HCT116 (cell line): ENCODE results near the gene SLITRK2. TPM values are rescaled to one million over a fixed set of nuclear protein-coding genes. Genes with fewer than 3 reads are reported as not detected.

Source experiments
- ATAC-seq: fragments of 200-7000 bp; cut with Tn5 transposase; 2 replicates; pipeline ENCODE4 v1.9.1; 2020; ENCODE audit warnings: mild to moderate bottlenecking, moderate library complexity
- BruUV-seq: library from RNA; stranded (reverse); fragments of 400-500 nt; replicated peaks from 2 replicates; lab custom pipeline; 2021; lab: Mats Ljungman, UMichigan
- CTCF ChIA-PET: fragments of 300-600 bp; sonication (Branson Sonifier 250); formaldehyde crosslinking; loops from one replicate; lab custom pipeline; 2021; ENCODE audit warnings: antibody characterized with exemption; lab: Charles Lee
- POLR2A ChIA-PET: fragments of 300-600, 350-600 bp; sonication (Branson Sonifier 250); formaldehyde crosslinking; loops from one replicate; lab custom pipeline; 2021; ENCODE audit warnings: antibody characterized with exemption; lab: Charles Lee
- RAD21 ChIA-PET, 2 experiments: fragments of 300-600 bp; sonication (Branson Sonifier 250); formaldehyde crosslinking; loops; one replicate each; lab custom pipeline; 2023; ENCODE audit warnings: low total read pairs in 2 of 2; ENCODE audit not compliant: uncharacterized antibody in 2 of 2, unreplicated experiment in 2 of 2, low non-redundant PET in 1 of 2; lab: Charles Lee
- DNase-seq: peaks from one replicate; pipeline ENCODE4 v3.0.0-alpha.2; 2010; ENCODE audit warnings: low read depth, low spot score
- H2AFZ ChIP-seq: fragments of 200-600 bp; shearing (Covaris generic), sonication (generic); 2 replicates; pipeline ENCODE4 v1.6.1; 2017; ENCODE audit warnings: low read depth, mixed run types, mixed read lengths, antibody characterized with exemption, low read length; ENCODE audit not compliant: poor library complexity, severe bottlenecking
- H3K27ac ChIP-seq: 2 replicates; pipeline ENCODE4 v1.5.1; 2012; ENCODE audit warnings: low read depth, low read length
- H3K27me3 ChIP-seq: fragments of 200-600 bp; sonication (generic); 2 replicates; pipeline ENCODE4 v1.6.1; 2016; ENCODE audit warnings: mixed run types, low read length, mixed read lengths; ENCODE audit not compliant: insufficient read depth
- H3K36me3 ChIP-seq, 2 experiments: fragments of 200-500 bp in 1 of 2; fragments of 200-600 bp in 1 of 2; sonication (Bioruptor generic) in 1 of 2; sonication (generic) in 1 of 2; 2 replicates each; pipeline versions ENCODE4 v1.5.1 to v1.6.1; 2014 to 2016; ENCODE audit warnings: low read length in 2 of 2, inconsistent platforms in 1 of 2, mixed read lengths in 1 of 2, mixed run types in 1 of 2; ENCODE audit not compliant: insufficient read depth in 2 of 2, control insufficient read depth in 1 of 2
- H3K4me1 ChIP-seq, 2 experiments: fragments of 200-600 bp in 1 of 2; sonication (generic) in 1 of 2; 2 replicates each; pipeline versions ENCODE4 v1.5.1 to v1.6.1; 2012 to 2017; ENCODE audit warnings: low read length in 2 of 2, inconsistent platforms in 1 of 2, mild to moderate bottlenecking in 1 of 2, mixed read lengths in 1 of 2, mixed run types in 1 of 2, moderate library complexity in 1 of 2; ENCODE audit not compliant: insufficient read depth in 2 of 2, control insufficient read depth in 1 of 2
- H3K4me2 ChIP-seq: fragments of 200-600 bp; sonication (generic); 2 replicates; pipeline ENCODE4 v1.6.1; 2017; ENCODE audit warnings: mixed run types, low read length, mixed read lengths
- H3K4me3 ChIP-seq, 2 experiments: fragments of 200-600 bp in 1 of 2; sonication (generic) in 1 of 2; replicated peaks in 1 of 2; 2 replicates each; pipeline ENCODE4 v1.5.1; 2011 to 2016; ENCODE audit warnings: low read length in 2 of 2, control low read depth in 1 of 2, low read depth in 1 of 2, mild to moderate bottlenecking in 1 of 2, mixed read lengths in 1 of 2, mixed run types in 1 of 2
- H3K79me2 ChIP-seq: fragments of 200-600 bp; sonication (generic); 2 replicates; pipeline ENCODE4 v1.6.1; 2017; ENCODE audit warnings: mild to moderate bottlenecking, mixed run types, low read length, moderate library complexity, mixed read lengths; ENCODE audit not compliant: insufficient read depth
- H3K9ac ChIP-seq: fragments of 200-600 bp; sonication (generic); 2 replicates; pipeline ENCODE4 v1.6.1; 2016; ENCODE audit warnings: low read length, mixed read lengths
- H3K9me2 ChIP-seq: fragments of 200-600 bp; sonication (generic), shearing (Covaris generic); 2 replicates; pipeline ENCODE4 v1.6.1; 2017; ENCODE audit warnings: mixed run types, mild to moderate bottlenecking, moderate library complexity; ENCODE audit not compliant: insufficient read depth
- H3K9me3 ChIP-seq, 2 experiments: fragments of 200-500 bp in 1 of 2; fragments of 200-600 bp in 1 of 2; sonication (Bioruptor generic) in 1 of 2; sonication (generic) in 1 of 2; 2 replicates each; pipeline ENCODE4 v1.6.1; 2014 to 2017; ENCODE audit warnings: low read length in 2 of 2, mixed read lengths in 2 of 2, inconsistent platforms in 1 of 2, low read depth in 1 of 2, mild to moderate bottlenecking in 1 of 2, mixed run types in 1 of 2, moderate library complexity in 1 of 2; ENCODE audit not compliant: control insufficient read depth in 1 of 2, insufficient read depth in 1 of 2
- H4K20me1 ChIP-seq: fragments of 200-600 bp; sonication (generic), shearing (Covaris generic); 2 replicates; pipeline ENCODE4 v1.6.1; 2017; ENCODE audit warnings: mixed run types, mild to moderate bottlenecking, moderate library complexity; ENCODE audit not compliant: insufficient read depth
- ATF3 ChIP-seq: IDR thresholded peaks from 2 replicates; pipeline ENCODE4 v1.6.1; 2012
- CBX3 ChIP-seq: IDR thresholded peaks from 2 replicates; pipeline ENCODE4 v1.6.1; 2012; ENCODE audit warnings: low read depth
- EGR1 ChIP-seq: IDR thresholded peaks from 2 replicates; pipeline ENCODE4 v1.6.1; 2012; ENCODE audit warnings: low read depth
- EZH2phosphoT487 ChIP-seq: fragments of 200-600 bp; IDR thresholded peaks from 2 replicates; pipeline ENCODE4 v1.6.1; 2018; ENCODE audit warnings: antibody characterized with exemption, borderline replicate concordance
- FOSL1 ChIP-seq: IDR thresholded peaks from 2 replicates; pipeline ENCODE4 v1.6.1; 2012; ENCODE audit warnings: low read depth
- MAX ChIP-seq: IDR thresholded peaks from 2 replicates; pipeline ENCODE4 v1.6.1; 2012
- POLR2A ChIP-seq: IDR thresholded peaks from 2 replicates; pipeline ENCODE4 v1.7.0; 2011; ENCODE audit warnings: borderline replicate concordance; ENCODE audit not compliant: insufficient read depth, insufficient read length; ENCODE audit errors: extremely low read depth
- REST ChIP-seq: IDR thresholded peaks from 2 replicates; pipeline ENCODE4 v1.6.1; 2012; ENCODE audit warnings: low read depth
- SIN3A ChIP-seq: IDR thresholded peaks from 2 replicates; pipeline ENCODE4 v1.6.1; 2012; ENCODE audit warnings: low read depth
- SP1 ChIP-seq: IDR thresholded peaks from 2 replicates; pipeline ENCODE4 v1.6.1; 2012; ENCODE audit warnings: low read depth
- ZBTB33 ChIP-seq: IDR thresholded peaks from 2 replicates; pipeline ENCODE4 v1.6.1; 2011; ENCODE audit warnings: mild to moderate bottlenecking, low read length, moderate library complexity; ENCODE audit not compliant: insufficient replicate concordance; ENCODE audit errors: extremely low read depth
- intact Hi-C: fragments of 100-400 bp; cut with micrococcal nuclease; formaldehyde crosslinking; loops from 2 replicates; pipeline ENCODE4 v1.10.0; 2022
- total RNA-seq: library from RNA; stranded (reverse); gene quantifications from one replicate; pipeline ENCODE4 v1.2.1, GENCODE V29; 2021; ENCODE audit not compliant: unreplicated experiment

The SLITRK2 gene
- total RNA-seq, 1 experiment from 2014 or later = not detected

GRCh38 chrX:145792281-145792680 is 25.3 kb upstream of the SLITRK2 start:
- no peaks in the 10 kb centered on the region for H3K36me3 ChIP-seq
- no peak for TF ChIP-seq MAX
- TF ChIP-seq SP1 = no peak
- no peak for TF ChIP-seq EGR1
- TF ChIP-seq POLR2A = no peak
- no peak for TF ChIP-seq REST
- no peak for TF ChIP-seq ATF3
- no peak for TF ChIP-seq ZBTB33
- no peak for TF ChIP-seq CBX3
- no peak for TF ChIP-seq FOSL1
- no peak for TF ChIP-seq EZH2phosphoT487
- no peak for TF ChIP-seq SIN3A
- intact Hi-C loops = no loop called here
- H3K27me3 ChIP-seq = no peaks in the 10 kb centered on the region
- no peaks in the 10 kb centered on the region for H3K9me2 ChIP-seq
- no peak overlapping the region for H3K4me3 ChIP-seq
- BruUV-seq = no TSS peak
- H3K9me3 ChIP-seq = no peaks in the 10 kb centered on the region
- CTCF ChIA-PET = no interaction called here
- DNase-seq (no peak), ATAC-seq (no peak)
- no peaks in the 10 kb centered on the region for H3K4me1 ChIP-seq
- H3K79me2 ChIP-seq = no peaks in the 10 kb centered on the region
- no peak overlapping the region for H3K27ac ChIP-seq
- RAD21 ChIA-PET = no interaction called here
- H2AFZ ChIP-seq = no peak overlapping the region
- no peak overlapping the region for H3K4me2 ChIP-seq
- no peaks in the 10 kb centered on the region for H4K20me1 ChIP-seq
- POLR2A ChIA-PET = no interaction called here
- no peak overlapping the region for H3K9ac ChIP-seq
